DND-41 (cell line): ENCODE measurements around the gene TMEM185B.

ENCODE experiments used
- ATAC-seq: fragments of 200-7000 bp; cut with Tn5 transposase; 3 replicates; pipeline ENCODE4 v1.9.1; 2021; ENCODE audit warnings: low read depth; ENCODE audit not compliant: insufficient read depth
- DNase-seq: peaks from one replicate; pipeline ENCODE4 v3.0.0-alpha.2; 2020
- H2AFZ ChIP-seq: 2 replicates; pipeline ENCODE4 v1.6.0; 2012; ENCODE audit warnings: low read depth, low read length
- H3K27ac ChIP-seq: 2 replicates; pipeline ENCODE4 v1.5.1; 2012; ENCODE audit warnings: low read length, inconsistent platforms
- H3K27me3 ChIP-seq: fragments of 200-600 bp; sonication (generic); 2 replicates; pipeline ENCODE4 v1.6.0; 2012; ENCODE audit warnings: low read length, mild to moderate bottlenecking, inconsistent platforms; ENCODE audit not compliant: insufficient read depth, poor library complexity
- H3K36me3 ChIP-seq: 2 replicates; pipeline ENCODE4 v1.5.1; 2012; ENCODE audit warnings: low read length, inconsistent platforms; ENCODE audit not compliant: insufficient read depth
- H3K4me1 ChIP-seq: 2 replicates; pipeline ENCODE4 v1.5.1; 2012; ENCODE audit warnings: mild to moderate bottlenecking, low read length; ENCODE audit not compliant: insufficient read depth
- H3K4me2 ChIP-seq: 2 replicates; pipeline ENCODE4 v1.6.0; 2012; ENCODE audit warnings: mild to moderate bottlenecking, moderate library complexity, low read length, inconsistent platforms; ENCODE audit not compliant: insufficient read depth
- H3K4me3 ChIP-seq, 2 experiments: fragments of 200-600 bp in 1 of 2; shearing (Covaris generic) in 1 of 2; 2 replicates each; pipeline ENCODE4 v1.5.1; 2012 to 2016; ENCODE audit warnings: inconsistent platforms in 2 of 2, low read length in 2 of 2, mild to moderate bottlenecking in 2 of 2, low read depth in 1 of 2, moderate library complexity in 1 of 2
- H3K79me2 ChIP-seq: 2 replicates; pipeline ENCODE4 v1.6.0; 2012; ENCODE audit warnings: low read length, inconsistent platforms; ENCODE audit not compliant: insufficient read depth
- H3K9ac ChIP-seq: 2 replicates; pipeline ENCODE4 v1.6.0; 2012; ENCODE audit warnings: low read depth, mild to moderate bottlenecking, inconsistent platforms, low read length, moderate library complexity
- H3K9me3 ChIP-seq: 2 replicates; pipeline ENCODE4 v1.5.1; 2012; ENCODE audit warnings: low read length, moderate library complexity, mild to moderate bottlenecking, inconsistent platforms; ENCODE audit not compliant: insufficient read depth, severe bottlenecking
- H4K20me1 ChIP-seq: 2 replicates; pipeline ENCODE4 v1.6.0; 2012; ENCODE audit warnings: low read length; ENCODE audit not compliant: insufficient read depth
- EZH2 ChIP-seq: IDR thresholded peaks from 3 replicates; pipeline ENCODE4 v1.6.1; 2012; ENCODE audit warnings: borderline replicate concordance, low read depth, mild to moderate bottlenecking, moderate library complexity, low read length, inconsistent platforms; ENCODE audit not compliant: severe bottlenecking
- TF ChIP-seq, protein P1 (sequence below): IDR thresholded peaks from 2 replicates; pipeline ENCODE4 v1.5.1; 2012; ENCODE audit warnings: borderline replicate concordance, low read length, moderate library complexity, mild to moderate bottlenecking; ENCODE audit not compliant: poor library complexity, severe bottlenecking; ENCODE audit errors: extremely low read depth

Gene TMEM185B

GRCh38 chr2:120230515-120231471 is 7.6 kb upstream of the TMEM185B start:
- no peak for DNase-seq
- ATAC-seq: no peak
- Histone ChIP-seq H3K27me3 (no peaks in the 10 kb centered on the region), H3K4me1 (peaks cover 44% of the 10 kb centered on the region), H3K4me2 (no peak overlapping the region), H3K9me3 (no peaks in the 10 kb centered on the region), H2AFZ (no peak overlapping the region), H3K4me3 (no peak overlapping the region), H3K27ac (no peak overlapping the region), H3K9ac (no peak overlapping the region), H3K79me2 (no peaks in the 10 kb centered on the region), H4K20me1 (no peaks in the 10 kb centered on the region), H3K36me3 (no peaks in the 10 kb centered on the region)
- TF ChIP-seq EZH2: no peak
- TF ChIP-seq, protein P1, sequence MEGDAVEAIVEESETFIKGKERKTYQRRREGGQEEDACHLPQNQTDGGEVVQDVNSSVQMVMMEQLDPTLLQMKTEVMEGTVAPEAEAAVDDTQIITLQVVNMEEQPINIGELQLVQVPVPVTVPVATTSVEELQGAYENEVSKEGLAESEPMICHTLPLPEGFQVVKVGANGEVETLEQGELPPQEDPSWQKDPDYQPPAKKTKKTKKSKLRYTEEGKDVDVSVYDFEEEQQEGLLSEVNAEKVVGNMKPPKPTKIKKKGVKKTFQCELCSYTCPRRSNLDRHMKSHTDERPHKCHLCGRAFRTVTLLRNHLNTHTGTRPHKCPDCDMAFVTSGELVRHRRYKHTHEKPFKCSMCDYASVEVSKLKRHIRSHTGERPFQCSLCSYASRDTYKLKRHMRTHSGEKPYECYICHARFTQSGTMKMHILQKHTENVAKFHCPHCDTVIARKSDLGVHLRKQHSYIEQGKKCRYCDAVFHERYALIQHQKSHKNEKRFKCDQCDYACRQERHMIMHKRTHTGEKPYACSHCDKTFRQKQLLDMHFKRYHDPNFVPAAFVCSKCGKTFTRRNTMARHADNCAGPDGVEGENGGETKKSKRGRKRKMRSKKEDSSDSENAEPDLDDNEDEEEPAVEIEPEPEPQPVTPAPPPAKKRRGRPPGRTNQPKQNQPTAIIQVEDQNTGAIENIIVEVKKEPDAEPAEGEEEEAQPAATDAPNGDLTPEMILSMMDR: no peak

DNA sequence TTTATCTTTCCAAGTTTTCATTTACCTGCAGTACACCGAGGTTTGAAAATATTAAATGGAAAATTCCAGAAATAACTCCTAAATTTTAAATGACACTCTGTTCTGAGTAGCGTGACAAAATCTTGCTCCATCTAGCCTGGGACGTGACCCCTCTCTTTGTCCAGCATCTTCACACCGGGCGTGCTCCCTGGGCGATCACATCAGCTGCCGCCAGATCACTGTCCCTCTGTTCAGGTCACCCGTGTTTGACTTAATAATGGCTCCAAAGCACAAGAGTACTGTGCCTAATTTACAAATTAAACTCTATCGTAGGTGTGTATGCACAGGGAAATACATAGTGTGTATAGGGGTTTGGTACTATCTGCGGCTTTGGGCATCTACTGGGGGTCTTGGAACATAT is 6.1 kb upstream of the TMEM185B start:
- Histone ChIP-seq H3K9me3 (no peaks in the 10 kb centered on the region), H3K4me3 (no peak overlapping the region), H4K20me1 (no peaks in the 10 kb centered on the region), H3K27ac (no peak overlapping the region), H3K79me2 (no peaks in the 10 kb centered on the region), H3K9ac (no peak overlapping the region), H3K36me3 (no peaks in the 10 kb centered on the region), H3K4me2 (no peak overlapping the region), H3K4me1 (peaks cover 48% of the 10 kb centered on the region), H3K27me3 (no peaks in the 10 kb centered on the region), H2AFZ (no peak overlapping the region)
- ATAC-seq: no peak
- no peak for DNase-seq
- no peak for TF ChIP-seq EZH2
- TF ChIP-seq, protein P1: no peak

DNA sequence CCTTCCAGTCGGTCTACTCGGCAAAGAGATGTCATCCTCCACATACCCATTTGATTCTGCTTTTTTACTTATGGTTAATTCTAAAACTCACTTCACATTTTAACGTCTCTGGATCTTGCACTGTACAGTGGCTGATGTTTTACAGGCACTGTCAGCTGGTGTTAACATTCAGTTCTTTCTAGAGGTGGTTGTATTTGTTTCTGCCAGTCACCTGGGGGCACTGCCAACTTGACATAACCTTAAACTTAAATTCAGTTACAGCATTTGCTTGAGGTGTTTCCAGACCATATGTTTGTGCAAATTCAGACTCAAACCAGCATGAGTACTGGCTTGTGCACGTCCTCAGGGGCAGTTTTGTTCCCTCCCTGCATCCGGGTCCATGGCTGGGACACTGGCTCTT is 5.3 kb upstream of the TMEM185B start:
- no peak for DNase-seq
- no peaks in the 10 kb centered on the region for H3K9me3 ChIP-seq
- H3K4me1 ChIP-seq: peaks cover 54% of the 10 kb centered on the region
- peaks cover 7% of the 10 kb centered on the region for H3K79me2 ChIP-seq
- H4K20me1 ChIP-seq: no peaks in the 10 kb centered on the region
- no peak overlapping the region for H3K4me2 ChIP-seq
- no peak overlapping the region for H3K4me3 ChIP-seq
- H3K9ac ChIP-seq: no peak overlapping the region
- H3K27ac ChIP-seq: no peak overlapping the region
- H3K36me3 ChIP-seq: no peaks in the 10 kb centered on the region
- TF ChIP-seq EZH2: no peak
- TF ChIP-seq, protein P1: peak; percentile 11
- no peak overlapping the region for H2AFZ ChIP-seq
- ATAC-seq: no peak
- no peaks in the 10 kb centered on the region for H3K27me3 ChIP-seq
